ENCODE results near the gene CLIP1. TPM values are rescaled to one million over a fixed set of nuclear protein-coding genes. Genes with fewer than 3 reads are reported as not detected.

Gene CLIP1
- total and polyA plus RNA-seq, 2 of the 13 experiments (the other 11 are each of a cell fraction or from before 2014, with no cell fraction given), result 28.9 to 43.7 TPM

- TF ChIP-seq REL (CRISPR knock-in tag; conservative IDR thresholded peaks at IDR 0.05) (no peak), DR1 (CRISPR knock-in tag; IDR thresholded peaks at IDR 0.05) (no peak), SNAPC4 (CRISPR knock-in tag; IDR thresholded peaks at IDR 0.05) (no peak), ZNF749 (CRISPR knock-in tag; IDR thresholded peaks at IDR 0.05; ENCODE audit: borderline replicate concordance) (no peak), ZNF775 (CRISPR knock-in tag; IDR thresholded peaks at IDR 0.05; ENCODE audit: borderline replicate concordance) (no peak), RBM22 (optimal IDR thresholded peaks at IDR 0.05; ENCODE audit: low read length) (no peak), ZFP41 (CRISPR knock-in tag; IDR thresholded peaks at IDR 0.05; ENCODE audit: borderline replicate concordance) (no peak), CENPX (CRISPR knock-in tag; IDR thresholded peaks at IDR 0.05) (no peak), SOX13 (IDR thresholded peaks at IDR 0.05) (no peak), SOX13 (CRISPR knock-in tag; conservative IDR thresholded peaks at IDR 0.05 in 1 of 2, IDR thresholded peaks at IDR 0.05 in 1 of 2) (peak in 1 of 2 experiments; percentile 13; a peak in 1 of 4 replicates), NFE2L1 (CRISPR knock-in tag; IDR thresholded peaks at IDR 0.05; ENCODE audit: borderline replicate concordance) (no peak), PPARG (CRISPR knock-in tag; conservative IDR thresholded peaks at IDR 0.05) (peak; percentile 83), DPF2 (CRISPR knock-in tag; IDR thresholded peaks at IDR 0.05; ENCODE audit: borderline replicate concordance, low read depth) (no peak)
Observed at GRCh38 chr12:122349078-122349477, 73.4 kb downstream of the CLIP1 start (continued).
